Activated CD4-positive, CD25-positive, alpha-beta regulatory T cell treated with anti-CD3 and anti-CD28 coated beads, Interleukin-2, amount 50 U/mL, for 24 hours (primary cell): ENCODE data around the gene DHRS13.

Experiments used
- ATAC-seq, 2 donors: fragments of 150-1000 bp; cut with Tn5 transposase; one replicate each; pipeline ENCODE4 v1.10.0; 2021; ENCODE audit warnings: mild to moderate bottlenecking in 1 of 2, moderate library complexity in 1 of 2

Gene DHRS13

GRCh38 chr17:28856028-28856574 is 46.8 kb downstream of the DHRS13 start:
- no peak for ATAC-seq

- ATAC-seq: no peak
Measured at GRCh38 chr17:28855336-28855679, 47.6 kb downstream of the DHRS13 start.

GRCh38 chr17:28854457-28855335 is 48.2 kb downstream of the DHRS13 start, which contains the start of gene ERAL1:
TSS of gene ERAL1 (plus strand) at chr17:28855016. CDS start at chr17:28855035, 19 bp downstream.
- ATAC-seq: peak; percentile 100

DNA sequence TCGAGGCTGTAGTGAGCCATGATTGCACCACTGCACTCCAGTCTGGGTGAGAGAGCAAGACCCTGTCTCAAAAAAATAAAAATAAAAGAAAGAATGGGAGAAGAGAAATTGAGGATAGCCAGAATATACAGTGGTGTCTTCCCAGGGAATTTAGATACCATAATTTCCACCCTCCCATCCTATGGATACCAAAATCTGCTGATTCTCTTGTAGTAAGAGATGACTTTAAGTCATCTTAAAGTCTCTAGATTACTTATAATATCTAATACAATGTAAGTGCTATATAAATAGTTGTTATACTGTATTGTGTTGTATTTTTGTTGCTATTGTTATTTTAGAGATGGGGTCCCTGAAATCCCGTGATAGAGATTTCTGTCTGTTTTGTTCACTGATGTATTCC is 49.6 kb downstream of the DHRS13 start:
- no peak for ATAC-seq

- no peak for ATAC-seq
Measured at GRCh38 chr17:28849281-28849680, 53.6 kb downstream of the DHRS13 start.

- ATAC-seq: peak; percentile 64 to 84
Measured at GRCh38 chr17:28848667-28849066, 54.2 kb downstream of the DHRS13 start.
